ENCODE measurements around the gene ZSWIM3.
A peak's percentile ranks its signal among the peaks of the same experiment; 100 is the strongest.
"Not testable (repeated sequence)": the region's sequence is repeated elsewhere in the genome, so short reads cannot be mapped to it uniquely, and the experiment has no call there.

Gene ZSWIM3

GRCh38 chr20:45861221-45862075, 4.0 kb downstream of the ZSWIM3 start:
- peak in 1 of 2 experiments; percentile 19 for DNase-seq

DNA sequence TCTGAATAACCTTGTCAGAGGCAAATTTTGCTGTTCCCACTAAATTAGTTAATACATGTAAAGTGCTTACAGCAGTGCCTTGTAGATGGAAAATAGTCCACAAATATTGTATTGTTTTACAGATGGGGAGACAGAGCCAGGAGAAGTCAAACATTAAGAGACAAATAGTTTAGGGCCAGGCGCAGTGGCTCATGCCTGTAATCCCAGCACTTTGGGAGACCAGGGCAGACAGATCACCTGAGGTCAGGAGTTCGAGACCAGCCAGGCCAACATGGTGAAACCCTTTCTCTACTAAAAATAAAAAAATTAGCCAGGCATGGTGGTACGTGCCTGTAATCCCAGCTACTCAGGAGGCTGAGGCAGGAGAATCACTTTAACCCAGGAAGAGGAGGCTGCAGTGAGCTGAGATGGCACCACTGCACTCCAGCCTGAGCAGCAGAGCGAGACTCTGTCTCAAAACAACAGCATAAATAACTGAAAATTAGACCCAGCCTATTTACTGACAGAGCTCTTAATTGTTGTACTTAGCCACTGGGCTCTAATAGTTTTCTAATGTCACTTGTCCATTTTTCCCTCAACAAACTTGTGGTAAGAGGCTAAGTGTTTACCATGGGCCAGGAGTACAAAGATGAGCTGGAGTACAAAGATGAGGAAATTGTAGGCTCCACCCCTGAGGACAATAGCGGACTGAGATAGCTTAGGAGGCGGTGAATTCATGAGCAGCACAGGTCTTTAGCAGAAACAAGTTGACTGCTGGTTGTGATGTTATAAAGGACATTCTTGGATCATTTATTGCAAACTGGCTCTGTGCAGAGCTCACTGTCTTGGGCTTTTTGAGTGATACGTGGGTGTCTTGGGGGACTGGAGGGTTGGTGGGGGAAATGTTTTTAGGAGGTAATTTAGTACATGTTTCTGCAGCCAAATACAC, 6.4 kb downstream of the ZSWIM3 start:
- no peak for DNase-seq

- DNase-seq: no peak
Measured at GRCh38 chr20:45866454-45866853, 9.0 kb downstream of the ZSWIM3 start.

DNA sequence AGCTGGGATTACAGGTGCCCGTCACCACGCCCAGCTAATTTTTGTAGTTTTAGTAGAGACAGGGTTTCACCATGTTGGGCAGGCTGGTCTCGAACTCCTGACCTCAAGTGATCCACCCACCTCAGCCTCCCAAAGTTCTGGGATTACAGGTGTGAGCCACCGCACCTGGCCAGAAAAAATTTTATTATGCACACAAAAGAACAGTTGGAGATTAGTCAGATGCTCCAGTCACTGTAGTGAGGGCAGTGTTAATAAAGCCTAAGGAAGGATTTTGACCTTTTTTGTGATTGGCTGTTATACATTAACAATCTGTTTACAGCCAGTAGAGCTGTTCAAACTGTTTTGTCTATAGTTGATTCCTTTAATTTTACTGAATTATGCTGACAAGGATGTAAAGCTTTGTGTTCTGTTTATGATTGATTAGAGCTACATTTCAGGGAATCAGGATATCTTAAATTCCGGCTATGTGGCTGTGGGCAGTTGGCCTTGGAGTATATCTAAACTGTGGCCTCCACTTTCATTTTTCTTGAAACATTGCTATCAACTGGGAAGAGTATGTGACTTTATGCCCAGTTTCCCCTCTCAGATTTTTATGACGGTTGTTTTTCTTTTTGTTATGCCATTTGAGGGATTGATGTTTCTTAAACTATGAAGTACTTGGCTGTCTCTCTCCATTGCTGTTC, 9.9 kb downstream of the ZSWIM3 start:
- DNase-seq: no peak

GRCh38 chr20:45867819-45868176, 10.4 kb downstream of the ZSWIM3 start:
- no peak for DNase-seq

DNA sequence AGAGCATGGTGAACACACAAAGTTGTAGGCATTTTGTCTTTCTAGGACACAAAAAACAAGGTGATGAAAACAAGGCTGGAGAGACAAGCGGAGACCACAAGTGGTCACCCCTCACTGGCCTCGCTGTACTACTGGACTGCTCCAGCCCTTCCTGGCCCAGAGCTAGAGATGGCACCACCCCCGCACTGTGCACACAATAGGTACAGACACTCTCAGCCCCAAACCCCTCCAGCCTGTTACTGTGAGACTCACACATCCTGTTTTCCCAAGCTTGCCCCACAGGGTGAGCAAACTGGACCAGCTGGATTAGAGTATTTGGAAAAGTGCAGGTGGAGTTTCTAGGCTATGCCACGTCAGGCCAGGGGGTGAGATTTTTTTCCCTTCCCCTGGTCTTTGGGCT, 15.2 kb downstream of the ZSWIM3 start:
- no peak for DNase-seq

GRCh38 chr20:45873409-45874103, 16.1 kb downstream of the ZSWIM3 start:
- no peak for DNase-seq

- DNase-seq: not testable (repeated sequence)
Measured at GRCh38 chr20:45874104-45874481, 16.7 kb downstream of the ZSWIM3 start.

DNA sequence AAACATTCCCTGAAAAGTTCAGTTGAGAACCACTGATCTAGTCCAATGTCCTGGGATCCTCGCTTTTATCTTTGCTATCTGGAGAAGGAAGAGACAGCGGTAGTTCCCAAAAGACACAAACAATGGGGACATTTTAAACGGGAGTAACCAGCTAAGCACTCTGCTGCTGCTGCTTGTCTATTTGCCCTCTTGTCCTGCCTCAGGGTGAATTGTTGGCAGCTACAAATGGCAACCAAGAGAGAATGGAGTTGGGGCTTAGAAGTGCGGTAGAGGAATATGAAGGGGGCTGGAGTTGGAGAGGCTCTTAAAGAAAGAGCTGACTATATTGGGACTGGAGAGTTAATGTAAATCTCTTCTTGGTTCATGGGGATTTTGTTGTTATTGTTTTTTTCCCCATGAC, 17.2 kb downstream of the ZSWIM3 start:
- no peak for DNase-seq

- DNase-seq: no peak
Measured at GRCh38 chr20:45878076-45878761, 20.8 kb downstream of the ZSWIM3 start.

DNA sequence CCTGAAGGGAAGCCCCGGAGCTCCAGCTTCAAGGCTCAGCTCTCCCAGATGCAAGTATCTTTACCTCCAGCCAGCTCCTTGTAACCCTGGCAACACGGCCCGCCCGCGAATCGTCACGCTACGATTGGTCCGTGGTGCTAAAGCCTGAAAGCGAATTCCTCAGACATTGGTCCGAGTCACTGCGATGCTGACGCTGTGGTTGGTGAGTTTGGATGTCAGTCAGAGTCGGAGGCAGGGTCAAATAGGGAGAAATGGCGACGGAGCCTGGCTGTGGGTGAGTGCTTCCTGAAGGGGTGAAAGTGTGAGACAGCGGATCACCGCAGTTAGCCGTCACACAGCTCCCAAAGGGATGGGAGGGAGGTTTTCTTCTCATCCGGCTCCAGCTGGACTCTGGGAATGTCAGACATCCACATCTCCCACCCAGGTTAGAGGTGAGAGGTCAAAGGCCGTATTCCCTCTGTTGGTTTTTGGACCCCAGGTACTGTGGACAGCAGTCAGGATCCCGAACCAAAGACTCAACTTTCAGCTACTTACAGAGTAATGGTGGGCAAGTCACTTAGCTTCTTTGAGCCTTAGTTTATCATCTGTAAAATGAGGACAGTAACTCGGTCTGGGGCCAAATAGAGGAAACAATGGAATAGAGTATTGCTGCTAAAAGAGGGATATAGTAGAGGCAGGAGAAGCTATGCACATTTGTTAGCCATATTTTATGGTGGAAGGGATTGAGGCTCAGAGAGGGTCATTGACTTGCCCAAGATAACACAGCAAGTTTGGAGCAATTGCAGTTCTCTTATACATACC, 23.8 kb downstream of the ZSWIM3 start, which contains the start of gene ZSWIM1:
Gene ZSWIM1, plus strand, starts transcription at position 240 of the 801 bp plus-strand sequence. CDS start 1,366 bp downstream, outside the sequence.
- peak; percentile 99 for DNase-seq

- no peak for DNase-seq
Measured at GRCh38 chr20:45882469-45883099, 25.2 kb downstream of the ZSWIM3 start.

GRCh38 chr20:45883100-45883469, 25.7 kb downstream of the ZSWIM3 start:
- no peak for DNase-seq

GRCh38 chr20:45886590-45887345, 29.4 kb downstream of the ZSWIM3 start:
- DNase-seq: no peak

- DNase-seq: no peak
Measured at GRCh38 chr20:45887346-45887715, 29.9 kb downstream of the ZSWIM3 start, which contains the start of gene SPATA25. SPATA25 (minus strand) TSS chr20:45887622; CDS start chr20:45887590, 32 bp downstream.

DNA sequence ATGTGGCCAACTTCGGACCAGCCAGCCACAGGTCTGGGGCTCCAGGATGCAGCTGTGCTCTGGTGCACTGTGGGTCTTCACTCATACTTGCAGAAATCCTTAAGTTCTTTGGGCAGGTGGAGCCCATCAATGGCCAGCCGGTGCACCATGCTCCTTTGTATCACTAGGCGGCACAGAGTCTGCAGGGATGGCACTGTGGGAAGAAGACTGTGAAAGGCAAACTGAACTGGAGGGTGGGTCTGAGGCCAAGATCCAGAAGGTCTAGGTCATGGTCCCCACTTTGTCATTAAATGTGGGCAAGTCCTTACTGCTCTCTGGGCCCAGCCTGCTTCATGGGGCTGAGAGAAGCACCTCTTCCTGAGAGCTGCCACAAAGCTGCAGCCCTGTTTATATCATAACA, 31.3 kb downstream of the ZSWIM3 start:
- DNase-seq: no peak

- DNase-seq: peak; percentile 54 to 89
Measured at GRCh38 chr20:45890077-45890984, 32.9 kb downstream of the ZSWIM3 start.
